Neuronal stem cell (in vitro differentiated cells): ENCODE measurements around the gene CAVIN4.

Experiments
- DNase-seq: peaks from one replicate; pipeline ENCODE4 v3.0.0-alpha.2; 2013; ENCODE audit warnings: low spot score
- H2AFZ ChIP-seq: one replicate; pipeline ENCODE4 v1.6.1; 2013; ENCODE audit warnings: mild to moderate bottlenecking, low read length, inconsistent platforms
- H2AK5ac ChIP-seq: 2 replicates; pipeline ENCODE4 v1.6.1; 2013; ENCODE audit warnings: low read depth, mild to moderate bottlenecking, inconsistent platforms, low read length, moderate library complexity, mixed read lengths
- H2BK120ac ChIP-seq: 2 replicates; pipeline ENCODE4 v1.6.1; 2013; ENCODE audit warnings: low read depth, mild to moderate bottlenecking, inconsistent platforms, low read length, moderate library complexity, mixed read lengths
- H2BK12ac ChIP-seq: one replicate; pipeline ENCODE4 v1.6.1; 2013; ENCODE audit warnings: low read length, inconsistent platforms
- H2BK15ac ChIP-seq: 2 replicates; pipeline ENCODE4 v1.6.1; 2013; ENCODE audit warnings: mild to moderate bottlenecking, low read length, inconsistent platforms, mixed read lengths
- H2BK5ac ChIP-seq: one replicate; pipeline ENCODE4 v1.6.1; 2013; ENCODE audit warnings: inconsistent platforms, mild to moderate bottlenecking, low read length, moderate library complexity
- H3K14ac ChIP-seq: one replicate; pipeline ENCODE4 v1.6.1; 2013; ENCODE audit warnings: low read length, inconsistent platforms
- H3K18ac ChIP-seq: 2 replicates; pipeline ENCODE4 v1.6.1; 2013; ENCODE audit warnings: low read length, inconsistent platforms
- H3K23ac ChIP-seq: 2 replicates; pipeline ENCODE4 v1.6.1; 2013; ENCODE audit warnings: low read depth, mild to moderate bottlenecking, mixed read lengths, low read length, inconsistent platforms; ENCODE audit not compliant: poor library complexity
- H3K27ac ChIP-seq: replicated peaks from 3 replicates; pipeline ENCODE4 v1.5.1; 2013; ENCODE audit warnings: low read length, inconsistent platforms
- H3K27me3 ChIP-seq, 3 experiments: 2 replicates each; pipeline ENCODE4 v1.6.1; 2013; ENCODE audit warnings: low read length in 3 of 3, mild to moderate bottlenecking in 2 of 3, inconsistent platforms in 1 of 3, low read depth in 1 of 3, mixed read lengths in 1 of 3, moderate library complexity in 1 of 3; ENCODE audit not compliant: control insufficient read depth in 3 of 3, insufficient read depth in 3 of 3
- H3K36me3 ChIP-seq, 2 donors: replicated peaks in 1 of 2; 2 replicates each; pipeline ENCODE4 v1.6.1; 2013; ENCODE audit warnings: low read length in 2 of 2; ENCODE audit not compliant: control insufficient read depth in 2 of 2, insufficient read depth in 2 of 2
- H3K4ac ChIP-seq: 2 replicates; pipeline ENCODE4 v1.6.1; 2013; ENCODE audit warnings: inconsistent platforms, mild to moderate bottlenecking, low read length, moderate library complexity
- H3K4me1 ChIP-seq, 2 donors: 1 replicate in 1 of 2; 2 replicates in 1 of 2; pipeline ENCODE4 v1.6.1; 2013; ENCODE audit warnings: low read length in 2 of 2, low read depth in 1 of 2; ENCODE audit not compliant: control insufficient read depth in 2 of 2, insufficient read depth in 1 of 2
- H3K4me2 ChIP-seq: one replicate; pipeline ENCODE4 v1.6.1; 2013; ENCODE audit warnings: mild to moderate bottlenecking, low read length, inconsistent platforms; ENCODE audit not compliant: insufficient read depth, poor library complexity, severe bottlenecking
- H3K4me3 ChIP-seq, 2 donors: 2 replicates each; pipeline ENCODE4 v1.5.1; 2013; ENCODE audit warnings: low read length in 2 of 2, mild to moderate bottlenecking in 2 of 2, inconsistent platforms in 1 of 2, moderate library complexity in 1 of 2
- H3K79me1 ChIP-seq: one replicate; pipeline ENCODE4 v1.6.1; 2013; ENCODE audit warnings: low read depth, mild to moderate bottlenecking, inconsistent platforms, low read length, moderate library complexity
- H3K9ac ChIP-seq: one replicate; pipeline ENCODE4 v1.6.1; 2013; ENCODE audit warnings: mild to moderate bottlenecking, low read depth, low read length, inconsistent platforms; ENCODE audit not compliant: poor library complexity
- H3K9me3 ChIP-seq, 2 donors: replicated peaks in 1 of 2; 2 replicates each; pipeline versions ENCODE3 to v1.6.1; 2013; ENCODE audit warnings: low read length in 2 of 2, mild to moderate bottlenecking in 2 of 2, inconsistent platforms in 1 of 2, low read depth in 1 of 2, mixed read lengths in 1 of 2, moderate library complexity in 1 of 2; ENCODE audit not compliant: control insufficient read depth in 2 of 2, insufficient read depth in 1 of 2
- H4K8ac ChIP-seq: one replicate; pipeline ENCODE4 v1.6.1; 2013; ENCODE audit warnings: low read depth, mild to moderate bottlenecking, inconsistent platforms, low read length, moderate library complexity
- H4K91ac ChIP-seq: one replicate; pipeline ENCODE4 v1.6.1; 2013; ENCODE audit warnings: low read length, low read depth, mild to moderate bottlenecking, inconsistent platforms; ENCODE audit not compliant: poor library complexity
- WGBS, 2 donors: extraction: QIAGEN DNeasy Blood & Tissue Kit; methylation state at CpG; one replicate each; pipeline ENCODE4 v1.1.7; 2013; ENCODE audit warnings: missing lambda C conversion rate in 2 of 2, mixed read lengths in 1 of 2; ENCODE audit not compliant: insufficient read length in 2 of 2, insufficient replicate concordance in 1 of 2; ENCODE audit errors: extremely low coverage in 2 of 2; 5-methylcytosine and 5-hydroxymethylcytosine counted together

The CAVIN4 gene

GRCh38 chr9:100619194-100619593 lies 41.3 kb downstream of the CAVIN4 start:
- Histone ChIP-seq H2BK120ac (no peak overlapping the region), H3K18ac (no peak overlapping the region), H4K8ac (no peak overlapping the region), H3K9me3 (no peaks in the 10 kb centered on the region), H3K36me3 (no peaks in the 10 kb centered on the region), H3K4me1 (no peaks in the 10 kb centered on the region), H2AFZ (no peak overlapping the region), H3K4ac (no peak overlapping the region), H2BK12ac (no peak overlapping the region), H3K9ac (no peak overlapping the region), H3K23ac (no peak overlapping the region), H2BK5ac (no peak overlapping the region), H3K27ac (no peak overlapping the region), H2BK15ac (no peak overlapping the region), H3K79me1 (no peaks in the 10 kb centered on the region), H3K4me2 (no peak overlapping the region), H3K27me3 (no peaks in the 10 kb centered on the region), H4K91ac (no peak overlapping the region), H3K14ac (no peak overlapping the region), H3K4me3 (no peak overlapping the region), H2AK5ac (no peak overlapping the region)
- no peak for DNase-seq
- WGBS, 2 donors: no CpG with 5 or more reads among the region's 5 CpGs

- Histone ChIP-seq H3K18ac (no peak overlapping the region), H3K27me3 (no peaks in the 10 kb centered on the region), H3K14ac (no peak overlapping the region), H3K9me3 (no peaks in the 10 kb centered on the region), H3K4me2 (no peak overlapping the region), H2BK120ac (no peak overlapping the region), H2BK12ac (no peak overlapping the region), H4K8ac (no peak overlapping the region), H3K4me3 (no peak overlapping the region), H2AK5ac (no peak overlapping the region), H3K4me1 (no peaks in the 10 kb centered on the region), H3K79me1 (no peaks in the 10 kb centered on the region), H4K91ac (no peak overlapping the region), H3K4ac (no peak overlapping the region), H2BK5ac (no peak overlapping the region), H2BK15ac (no peak overlapping the region), H2AFZ (no peak overlapping the region), H3K27ac (no peak overlapping the region), H3K9ac (no peak overlapping the region), H3K23ac (no peak overlapping the region), H3K36me3 (no peaks in the 10 kb centered on the region)
- DNase-seq: no peak
- no CpG with 5 or more reads among the region's 5 CpGs for WGBS, 2 donors
Measured at GRCh38 chr9:100619665-100620064, 41.8 kb downstream of the CAVIN4 start.

- no CpG with 5 or more reads among the region's 1 CpG for WGBS, 2 donors
- Histone ChIP-seq H3K4me1 (no peaks in the 10 kb centered on the region), H4K8ac (no peak overlapping the region), H3K27ac (no peak overlapping the region), H2BK15ac (no peak overlapping the region), H3K4ac (no peak overlapping the region), H2BK12ac (no peak overlapping the region), H3K79me1 (no peaks in the 10 kb centered on the region), H3K4me3 (no peak overlapping the region), H2AFZ (no peak overlapping the region), H3K14ac (no peak overlapping the region), H3K4me2 (no peak overlapping the region), H2BK5ac (no peak overlapping the region), H3K27me3 (no peaks in the 10 kb centered on the region), H2AK5ac (no peak overlapping the region), H3K36me3 (no peaks in the 10 kb centered on the region), H3K23ac (no peak overlapping the region), H3K9me3 (no peaks in the 10 kb centered on the region), H3K18ac (no peak overlapping the region), H3K9ac (no peak overlapping the region), H2BK120ac (no peak overlapping the region), H4K91ac (no peak overlapping the region)
- no peak for DNase-seq
Measured at GRCh38 chr9:100623969-100624368, 46.1 kb downstream of the CAVIN4 start.

GRCh38 chr9:100626949-100627348 lies 49.1 kb downstream of the CAVIN4 start:
- Histone ChIP-seq H3K79me1 (no peaks in the 10 kb centered on the region), H3K4me1 (no peaks in the 10 kb centered on the region), H3K4me3 (no peak overlapping the region), H3K18ac (no peak overlapping the region), H2AFZ (no peak overlapping the region), H3K27ac (no peak overlapping the region), H3K9me3 (no peaks in the 10 kb centered on the region), H3K36me3 (no peaks in the 10 kb centered on the region), H2BK120ac (no peak overlapping the region), H2AK5ac (no peak overlapping the region), H4K91ac (no peak overlapping the region), H3K14ac (no peak overlapping the region), H2BK12ac (no peak overlapping the region), H3K9ac (no peak overlapping the region), H3K23ac (no peak overlapping the region), H3K4ac (no peak overlapping the region), H3K4me2 (no peak overlapping the region), H2BK15ac (no peak overlapping the region), H4K8ac (no peak overlapping the region), H2BK5ac (no peak overlapping the region), H3K27me3 (no peaks in the 10 kb centered on the region)
- DNase-seq: no peak
- WGBS, 2 donors: no CpG with 5 or more reads among the region's 1 CpG
